GM19467 (cell line): ENCODE results near the gene DAZAP1.
"Not testable (repeated sequence)": the region's sequence is repeated elsewhere in the genome, so short reads cannot be mapped to it uniquely, and the experiment has no call there.

Source experiments
- ATAC-seq: cut with Tn5 transposase; IDR thresholded peaks from one replicate; pipeline ENCODE4 v1.9.1; 2021; ENCODE audit warnings: mild to moderate bottlenecking, moderate library complexity; ENCODE audit not compliant: unreplicated experiment

The DAZAP1 gene

GRCh38 chr19:1439525-1440417, 32.4 kb downstream of the DAZAP1 start:
- not testable (repeated sequence) for ATAC-seq

- no peak for ATAC-seq
Measured at GRCh38 chr19:1440418-1440801, 33.0 kb downstream of the DAZAP1 start.

- ATAC-seq: no peak
Measured at GRCh38 chr19:1441022-1441426, 33.6 kb downstream of the DAZAP1 start.

- ATAC-seq: no peak
Measured at GRCh38 chr19:1441677-1442438, 34.5 kb downstream of the DAZAP1 start.

- ATAC-seq: peak; percentile 70
Measured at GRCh38 chr19:1445185-1445931, 38.0 kb downstream of the DAZAP1 start.

GRCh38 chr19:1445932-1446712, 38.7 kb downstream of the DAZAP1 start:
- no peak for ATAC-seq

GRCh38 chr19:1446713-1447481, 39.5 kb downstream of the DAZAP1 start:
- no peak for ATAC-seq

GRCh38 chr19:1447504-1447903, 40.1 kb downstream of the DAZAP1 start:
- ATAC-seq: no peak

- no peak for ATAC-seq
Measured at GRCh38 chr19:1447944-1448343, 40.6 kb downstream of the DAZAP1 start.

- ATAC-seq: no peak
Measured at GRCh38 chr19:1449467-1450442, 42.4 kb downstream of the DAZAP1 start, which contains the start of gene APC2. Gene APC2, plus strand, starts transcription at chr19:1450121. Its CDS starts 2,881 bp downstream, at chr19:1453002.

GRCh38 chr19:1450735-1451731, 43.6 kb downstream of the DAZAP1 start:
- no peak for ATAC-seq

- no peak for ATAC-seq
Measured at GRCh38 chr19:1451916-1452801, 44.8 kb downstream of the DAZAP1 start.

- no peak for ATAC-seq
Measured at GRCh38 chr19:1452802-1453524, 45.6 kb downstream of the DAZAP1 start.

- ATAC-seq: no peak
Measured at GRCh38 chr19:1453525-1454364, 46.4 kb downstream of the DAZAP1 start.

GRCh38 chr19:1455002-1455335, 47.6 kb downstream of the DAZAP1 start:
- no peak for ATAC-seq
